Measurements from ENCODE around the gene ACYP1.

ACYP1 gene

DNA sequence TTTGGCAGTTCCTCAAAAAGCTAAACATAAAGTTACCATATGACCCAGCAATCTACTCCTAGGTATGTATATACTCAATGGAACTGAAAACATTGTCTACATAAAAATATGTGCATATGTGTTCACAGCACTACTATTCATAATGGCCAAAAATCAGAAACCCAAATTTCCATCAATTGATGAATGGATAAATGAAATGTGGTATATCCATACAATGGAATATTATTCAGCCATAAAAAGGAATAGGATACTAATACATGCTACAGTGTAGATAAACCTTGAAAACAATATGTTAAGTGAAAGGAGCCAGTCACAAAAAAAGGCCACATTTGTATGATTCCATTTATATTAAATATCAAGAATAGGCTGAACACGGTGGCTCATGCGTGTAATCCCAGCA lies 3.4 kb downstream of the ACYP1 start:
- no peaks in the 10 kb centered on the region for H3K9me3 ChIP-seq (ENCODE audit: insufficient read depth, low read depth, low read length)
- peaks cover 2% of the 10 kb centered on the region for H3K79me2 ChIP-seq (ENCODE audit: control insufficient read depth, insufficient read depth, low read length, poor library complexity)
- no peak overlapping the region for H3K14ac ChIP-seq (ENCODE audit: low read length)
- no peak overlapping the region for H4K12ac ChIP-seq (ENCODE audit: low read depth, low read length)
- H3K27me3 ChIP-seq (ENCODE audit: insufficient read depth, low read length), result no peaks in the 10 kb centered on the region
- no peak overlapping the region for H3K9ac ChIP-seq (ENCODE audit: low read length)
- no peak overlapping the region for H3K4me2 ChIP-seq (ENCODE audit: low read length)
- no peak overlapping the region for H2BK120ac ChIP-seq (ENCODE audit: insufficient read depth, low read length, poor library complexity)
- no peak overlapping the region for H4K8ac ChIP-seq (ENCODE audit: low read depth, low read length)
- no peak overlapping the region for H2AK5ac ChIP-seq (ENCODE audit: low read length)
- no peak overlapping the region for H3K4me3 ChIP-seq (ENCODE audit: low read depth, low read length)
- H3K4ac ChIP-seq (ENCODE audit: low read depth, low read length), result no peak overlapping the region
- peaks cover 6% of the 10 kb centered on the region for H3K79me1 ChIP-seq (ENCODE audit: low read length)
- no peak overlapping the region for H4K91ac ChIP-seq (ENCODE audit: low read depth, low read length)
- no peak overlapping the region for H2AFZ ChIP-seq (ENCODE audit: insufficient read depth, low read length, poor library complexity)
- no peak overlapping the region for H3K23ac ChIP-seq (ENCODE audit: low read length)
- no peaks in the 10 kb centered on the region for H3K36me3 ChIP-seq (ENCODE audit: control insufficient read depth in 1 of 2, insufficient read depth in 2 of 2, low read length in 2 of 2)
- no peak overlapping the region for H3K27ac ChIP-seq (ENCODE audit: low read depth, low read length)
- DNase-seq, result no peak
- no peak overlapping the region for H3K18ac ChIP-seq (ENCODE audit: low read length)
- WGBS (ENCODE audit: extremely low coverage, insufficient coverage, insufficient read length), result no CpG with 5 or more reads among the region's 2 CpGs
- H2BK12ac ChIP-seq (ENCODE audit: low read length), result no peak overlapping the region
- no peak overlapping the region for H2BK5ac ChIP-seq (ENCODE audit: low read depth, low read length, poor library complexity)
- peaks cover 0 to 6% of the 10 kb centered on the region in 2 experiments for H3K4me1 ChIP-seq (ENCODE audit: control insufficient read depth in 1 of 2, insufficient read depth in 2 of 2, low read length in 2 of 2)

- peaks cover 6% of the 10 kb centered on the region for H3K79me1 ChIP-seq (ENCODE audit: low read length)
- no peak overlapping the region for H2BK5ac ChIP-seq (ENCODE audit: low read depth, low read length, poor library complexity)
- H2AK5ac ChIP-seq (ENCODE audit: low read length), result no peak overlapping the region
- H3K4me2 ChIP-seq (ENCODE audit: low read length), result no peak overlapping the region
- no peak overlapping the region for H2BK12ac ChIP-seq (ENCODE audit: low read length)
- no peak overlapping the region for H4K8ac ChIP-seq (ENCODE audit: low read depth, low read length)
- no peak overlapping the region for H2AFZ ChIP-seq (ENCODE audit: insufficient read depth, low read length, poor library complexity)
- no peak overlapping the region for H4K91ac ChIP-seq (ENCODE audit: low read depth, low read length)
- no peaks in the 10 kb centered on the region for H3K36me3 ChIP-seq (ENCODE audit: control insufficient read depth in 1 of 2, insufficient read depth in 2 of 2, low read length in 2 of 2)
- no peaks in the 10 kb centered on the region for H3K9me3 ChIP-seq (ENCODE audit: insufficient read depth, low read depth, low read length)
- H3K79me2 ChIP-seq (ENCODE audit: control insufficient read depth, insufficient read depth, low read length, poor library complexity), result peaks cover 2% of the 10 kb centered on the region
- no peak overlapping the region for H2BK120ac ChIP-seq (ENCODE audit: insufficient read depth, low read length, poor library complexity)
- H3K23ac ChIP-seq (ENCODE audit: low read length), result no peak overlapping the region
- no peak overlapping the region for H3K18ac ChIP-seq (ENCODE audit: low read length)
- no peak overlapping the region for H3K4ac ChIP-seq (ENCODE audit: low read depth, low read length)
- no peak overlapping the region for H3K27ac ChIP-seq (ENCODE audit: low read depth, low read length)
- no peak overlapping the region for H3K14ac ChIP-seq (ENCODE audit: low read length)
- H3K27me3 ChIP-seq (ENCODE audit: insufficient read depth, low read length), result no peaks in the 10 kb centered on the region
- no peak for DNase-seq
- H3K4me3 ChIP-seq (ENCODE audit: low read depth, low read length), result no peak overlapping the region
- H4K12ac ChIP-seq (ENCODE audit: low read depth, low read length), result no peak overlapping the region
- no CpG with 5 or more reads among the region's 2 CpGs for WGBS (ENCODE audit: extremely low coverage, insufficient coverage, insufficient read length)
- no peak overlapping the region for H3K9ac ChIP-seq (ENCODE audit: low read length)
- H3K4me1 ChIP-seq (ENCODE audit: control insufficient read depth in 1 of 2, insufficient read depth in 2 of 2, low read length in 2 of 2), result peaks cover 0 to 6% of the 10 kb centered on the region in 2 experiments
Measured at GRCh38 chr14:75059642-75060041, 4.2 kb downstream of the ACYP1 start.

GRCh38 chr14:75054421-75054820 lies 9.4 kb downstream of the ACYP1 start:
- no peaks in the 10 kb centered on the region for H3K27me3 ChIP-seq (ENCODE audit: insufficient read depth, low read length)
- no peak overlapping the region for H3K18ac ChIP-seq (ENCODE audit: low read length)
- no peak overlapping the region for H3K27ac ChIP-seq (ENCODE audit: low read depth, low read length)
- no peak overlapping the region for H3K9ac ChIP-seq (ENCODE audit: low read length)
- H4K8ac ChIP-seq (ENCODE audit: low read depth, low read length), result no peak overlapping the region
- peaks cover 6% of the 10 kb centered on the region for H3K79me1 ChIP-seq (ENCODE audit: low read length)
- H3K4me2 ChIP-seq (ENCODE audit: low read length), result no peak overlapping the region
- no peak overlapping the region for H2BK12ac ChIP-seq (ENCODE audit: low read length)
- no peak overlapping the region for H4K12ac ChIP-seq (ENCODE audit: low read depth, low read length)
- no peak overlapping the region for H3K4ac ChIP-seq (ENCODE audit: low read depth, low read length)
- no peak overlapping the region for H3K4me3 ChIP-seq (ENCODE audit: low read depth, low read length)
- H4K91ac ChIP-seq (ENCODE audit: low read depth, low read length), result no peak overlapping the region
- no peak overlapping the region for H2BK5ac ChIP-seq (ENCODE audit: low read depth, low read length, poor library complexity)
- H3K4me1 ChIP-seq (ENCODE audit: control insufficient read depth in 1 of 2, insufficient read depth in 2 of 2, low read length in 2 of 2), result peaks cover 0 to 3% of the 10 kb centered on the region in 2 experiments
- H3K79me2 ChIP-seq (ENCODE audit: control insufficient read depth, insufficient read depth, low read length, poor library complexity), result peaks cover 5% of the 10 kb centered on the region
- DNase-seq, result no peak
- WGBS (ENCODE audit: extremely low coverage, insufficient coverage, insufficient read length), result no CpG with 5 or more reads among the region's 1 CpG
- H3K36me3 ChIP-seq (ENCODE audit: control insufficient read depth in 1 of 2, insufficient read depth in 2 of 2, low read length in 2 of 2), result no peaks in the 10 kb centered on the region
- no peak overlapping the region for H3K14ac ChIP-seq (ENCODE audit: low read length)
- H2AFZ ChIP-seq (ENCODE audit: insufficient read depth, low read length, poor library complexity), result no peak overlapping the region
- no peak overlapping the region for H3K23ac ChIP-seq (ENCODE audit: low read length)
- H2AK5ac ChIP-seq (ENCODE audit: low read length), result no peak overlapping the region
- no peaks in the 10 kb centered on the region for H3K9me3 ChIP-seq (ENCODE audit: insufficient read depth, low read depth, low read length)
- H2BK120ac ChIP-seq (ENCODE audit: insufficient read depth, low read length, poor library complexity), result no peak overlapping the region

GRCh38 chr14:75053396-75054291 lies 10.2 kb downstream of the ACYP1 start:
- no peak overlapping the region for H4K12ac ChIP-seq (ENCODE audit: low read depth, low read length)
- peaks cover 6% of the 10 kb centered on the region for H3K79me1 ChIP-seq (ENCODE audit: low read length)
- WGBS (ENCODE audit: extremely low coverage, insufficient coverage, insufficient read length), result no CpG with 5 or more reads among the region's 5 CpGs
- H2BK5ac ChIP-seq (ENCODE audit: low read depth, low read length, poor library complexity), result no peak overlapping the region
- peaks cover 5% of the 10 kb centered on the region for H3K79me2 ChIP-seq (ENCODE audit: control insufficient read depth, insufficient read depth, low read length, poor library complexity)
- H3K14ac ChIP-seq (ENCODE audit: low read length), result no peak overlapping the region
- H4K91ac ChIP-seq (ENCODE audit: low read depth, low read length), result no peak overlapping the region
- H3K4me2 ChIP-seq (ENCODE audit: low read length), result no peak overlapping the region
- no peaks in the 10 kb centered on the region for H3K27me3 ChIP-seq (ENCODE audit: insufficient read depth, low read length)
- H3K4me3 ChIP-seq (ENCODE audit: low read depth, low read length), result no peak overlapping the region
- no peak overlapping the region for H4K8ac ChIP-seq (ENCODE audit: low read depth, low read length)
- H3K36me3 ChIP-seq (ENCODE audit: control insufficient read depth in 1 of 2, insufficient read depth in 2 of 2, low read length in 2 of 2), result no peaks in the 10 kb centered on the region
- H2BK120ac ChIP-seq (ENCODE audit: insufficient read depth, low read length, poor library complexity), result no peak overlapping the region
- DNase-seq, result no peak
- H3K27ac ChIP-seq (ENCODE audit: low read depth, low read length), result no peak overlapping the region
- no peak overlapping the region for H2AFZ ChIP-seq (ENCODE audit: insufficient read depth, low read length, poor library complexity)
- H2BK12ac ChIP-seq (ENCODE audit: low read length), result no peak overlapping the region
- no peak overlapping the region for H3K4ac ChIP-seq (ENCODE audit: low read depth, low read length)
- no peak overlapping the region for H3K9ac ChIP-seq (ENCODE audit: low read length)
- no peak overlapping the region for H3K23ac ChIP-seq (ENCODE audit: low read length)
- no peaks in the 10 kb centered on the region for H3K9me3 ChIP-seq (ENCODE audit: insufficient read depth, low read depth, low read length)
- H3K4me1 ChIP-seq (ENCODE audit: control insufficient read depth in 1 of 2, insufficient read depth in 2 of 2, low read length in 2 of 2), result peaks cover 0 to 3% of the 10 kb centered on the region in 2 experiments
- no peak overlapping the region for H3K18ac ChIP-seq (ENCODE audit: low read length)
- no peak overlapping the region for H2AK5ac ChIP-seq (ENCODE audit: low read length)

Measured in trophoblast cell (in vitro differentiated cells and primary cell).